ENCODE measurements around the gene NPC1L1. TPM values are rescaled to one million over a fixed set of nuclear protein-coding genes. Genes with fewer than 3 reads are reported as not detected.
A peak's percentile ranks its signal among the peaks of the same experiment; 100 is the strongest.

Gene NPC1L1, protein sequence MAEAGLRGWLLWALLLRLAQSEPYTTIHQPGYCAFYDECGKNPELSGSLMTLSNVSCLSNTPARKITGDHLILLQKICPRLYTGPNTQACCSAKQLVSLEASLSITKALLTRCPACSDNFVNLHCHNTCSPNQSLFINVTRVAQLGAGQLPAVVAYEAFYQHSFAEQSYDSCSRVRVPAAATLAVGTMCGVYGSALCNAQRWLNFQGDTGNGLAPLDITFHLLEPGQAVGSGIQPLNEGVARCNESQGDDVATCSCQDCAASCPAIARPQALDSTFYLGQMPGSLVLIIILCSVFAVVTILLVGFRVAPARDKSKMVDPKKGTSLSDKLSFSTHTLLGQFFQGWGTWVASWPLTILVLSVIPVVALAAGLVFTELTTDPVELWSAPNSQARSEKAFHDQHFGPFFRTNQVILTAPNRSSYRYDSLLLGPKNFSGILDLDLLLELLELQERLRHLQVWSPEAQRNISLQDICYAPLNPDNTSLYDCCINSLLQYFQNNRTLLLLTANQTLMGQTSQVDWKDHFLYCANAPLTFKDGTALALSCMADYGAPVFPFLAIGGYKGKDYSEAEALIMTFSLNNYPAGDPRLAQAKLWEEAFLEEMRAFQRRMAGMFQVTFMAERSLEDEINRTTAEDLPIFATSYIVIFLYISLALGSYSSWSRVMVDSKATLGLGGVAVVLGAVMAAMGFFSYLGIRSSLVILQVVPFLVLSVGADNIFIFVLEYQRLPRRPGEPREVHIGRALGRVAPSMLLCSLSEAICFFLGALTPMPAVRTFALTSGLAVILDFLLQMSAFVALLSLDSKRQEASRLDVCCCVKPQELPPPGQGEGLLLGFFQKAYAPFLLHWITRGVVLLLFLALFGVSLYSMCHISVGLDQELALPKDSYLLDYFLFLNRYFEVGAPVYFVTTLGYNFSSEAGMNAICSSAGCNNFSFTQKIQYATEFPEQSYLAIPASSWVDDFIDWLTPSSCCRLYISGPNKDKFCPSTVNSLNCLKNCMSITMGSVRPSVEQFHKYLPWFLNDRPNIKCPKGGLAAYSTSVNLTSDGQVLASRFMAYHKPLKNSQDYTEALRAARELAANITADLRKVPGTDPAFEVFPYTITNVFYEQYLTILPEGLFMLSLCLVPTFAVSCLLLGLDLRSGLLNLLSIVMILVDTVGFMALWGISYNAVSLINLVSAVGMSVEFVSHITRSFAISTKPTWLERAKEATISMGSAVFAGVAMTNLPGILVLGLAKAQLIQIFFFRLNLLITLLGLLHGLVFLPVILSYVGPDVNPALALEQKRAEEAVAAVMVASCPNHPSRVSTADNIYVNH (N-terminal part only)
- total RNA-seq (2014; rRNA removed): 0.04 TPM in 1 of 2 replicates, not detected in the other
- percentile 11 among the genes with signal in this experiment for Bru-seq, nascent RNA
- BruChase-seq, experiment 1, labeled RNA remaining after a 6-hour chase: percentile 58 among the genes with signal in this experiment
- percentile 42 among the genes with signal in this experiment for BruChase-seq, experiment 2, labeled RNA remaining after a 2-hour chase
- long read RNA-seq, partial matches to known transcripts: 1 of 1 reads
- long read RNA-seq, other reads (novel, unspliced or antisense): 0 of 1 reads

DNA sequence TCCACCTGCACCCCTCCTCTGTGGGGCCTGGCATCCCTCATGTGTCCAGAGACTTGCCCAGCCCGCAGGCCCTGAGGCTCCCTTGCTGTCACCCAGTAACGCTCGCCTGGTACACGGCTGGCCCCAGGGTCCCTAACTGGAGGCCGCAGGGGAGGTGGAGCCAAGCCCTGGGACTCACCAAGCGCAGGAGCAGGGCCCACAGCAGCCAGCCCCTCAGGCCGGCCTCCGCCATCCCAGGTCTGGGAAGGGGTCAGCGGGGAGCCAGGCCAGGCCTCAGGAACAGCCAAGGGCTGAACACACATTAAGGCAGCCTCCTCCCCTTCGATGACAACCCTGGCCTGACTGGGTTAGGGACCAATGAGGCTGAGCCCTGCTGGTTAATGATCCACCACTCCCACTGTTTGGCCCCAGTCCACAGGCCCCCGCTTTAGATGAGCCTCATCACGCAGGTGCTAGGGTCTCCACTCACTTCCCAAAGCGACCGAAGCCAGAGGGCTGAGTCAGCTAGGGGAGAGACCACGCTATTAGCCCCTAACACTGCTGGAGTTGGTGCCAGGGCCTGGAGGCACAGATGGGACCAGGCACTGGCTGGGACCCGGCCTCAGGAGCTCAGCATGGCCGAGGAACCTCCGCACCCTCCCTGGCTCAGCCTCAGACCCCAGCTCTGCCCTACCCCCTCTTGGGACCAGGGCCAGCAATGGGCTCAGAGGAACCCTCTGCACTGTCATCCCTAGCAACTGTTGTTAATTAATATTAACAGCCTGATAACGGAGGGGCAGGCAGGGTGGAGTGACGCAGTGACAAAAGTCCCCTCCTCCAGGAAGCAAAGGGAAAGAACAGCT is at the start of gene NPC1L1:
Gene NPC1L1, minus strand, starts transcription at position 303 of the 842 bp plus-strand sequence. Its CDS starts 71 bp downstream, at position 232.
- no peak for DNase-seq
- Histone ChIP-seq H3K27me3 (ENCODE audit: low read length) (no peaks in the 10 kb centered on the region), H3K4me1 (ENCODE audit: insufficient read depth, low read length) (peaks cover 27% of the 10 kb centered on the region), H3K36me3 (ENCODE audit: low read depth, low read length) (no peaks in the 10 kb centered on the region), H3K79me2 (ENCODE audit: low read length) (no peaks in the 10 kb centered on the region), H3K9ac (ENCODE audit: low read length) (no peak within 1 kb of the TSS), H3K9me2 (replicated peaks; ENCODE audit: low read length) (no peaks in the 10 kb centered on the region), H4K20me1 (ENCODE audit: low read length) (no peaks in the 10 kb centered on the region), H3K27ac (ENCODE audit: low read length) (no peak within 1 kb of the TSS), H2AFZ (ENCODE audit: low read length) (no peak within 1 kb of the TSS), H3F3A (ENCODE audit: low read length, unreplicated experiment) (no peaks in the 10 kb centered on the region), H3K9me3 (ENCODE audit: low read length) (no peaks in the 10 kb centered on the region), H3K4me2 (ENCODE audit: low read length) (no peak within 1 kb of the TSS), H3K4me3 (ENCODE audit: low read length) (no peak within 1 kb of the TSS)
- TF ChIP-seq EZH2 (IDR thresholded peaks at IDR 0.05; ENCODE audit: low read length, unreplicated experiment) (no peak), EZH2phosphoT487 (IDR thresholded peaks at IDR 0.05; ENCODE audit: borderline replicate concordance, low read length) (no peak)
- TF ChIP-seq, protein P1, sequence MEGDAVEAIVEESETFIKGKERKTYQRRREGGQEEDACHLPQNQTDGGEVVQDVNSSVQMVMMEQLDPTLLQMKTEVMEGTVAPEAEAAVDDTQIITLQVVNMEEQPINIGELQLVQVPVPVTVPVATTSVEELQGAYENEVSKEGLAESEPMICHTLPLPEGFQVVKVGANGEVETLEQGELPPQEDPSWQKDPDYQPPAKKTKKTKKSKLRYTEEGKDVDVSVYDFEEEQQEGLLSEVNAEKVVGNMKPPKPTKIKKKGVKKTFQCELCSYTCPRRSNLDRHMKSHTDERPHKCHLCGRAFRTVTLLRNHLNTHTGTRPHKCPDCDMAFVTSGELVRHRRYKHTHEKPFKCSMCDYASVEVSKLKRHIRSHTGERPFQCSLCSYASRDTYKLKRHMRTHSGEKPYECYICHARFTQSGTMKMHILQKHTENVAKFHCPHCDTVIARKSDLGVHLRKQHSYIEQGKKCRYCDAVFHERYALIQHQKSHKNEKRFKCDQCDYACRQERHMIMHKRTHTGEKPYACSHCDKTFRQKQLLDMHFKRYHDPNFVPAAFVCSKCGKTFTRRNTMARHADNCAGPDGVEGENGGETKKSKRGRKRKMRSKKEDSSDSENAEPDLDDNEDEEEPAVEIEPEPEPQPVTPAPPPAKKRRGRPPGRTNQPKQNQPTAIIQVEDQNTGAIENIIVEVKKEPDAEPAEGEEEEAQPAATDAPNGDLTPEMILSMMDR (conservative IDR thresholded peaks at IDR 0.05; ENCODE audit: low read depth, low read length): no peak
- CTCF ChIA-PET: no interaction called here
- POLR2A ChIA-PET (ENCODE audit: unreplicated experiment): no interaction called here
- intact Hi-C loops (cut with micrococcal nuclease): no loop called here
- ATAC-seq: no peak
- no TSS peak for BruUV-seq (replicated peaks)

DNA sequence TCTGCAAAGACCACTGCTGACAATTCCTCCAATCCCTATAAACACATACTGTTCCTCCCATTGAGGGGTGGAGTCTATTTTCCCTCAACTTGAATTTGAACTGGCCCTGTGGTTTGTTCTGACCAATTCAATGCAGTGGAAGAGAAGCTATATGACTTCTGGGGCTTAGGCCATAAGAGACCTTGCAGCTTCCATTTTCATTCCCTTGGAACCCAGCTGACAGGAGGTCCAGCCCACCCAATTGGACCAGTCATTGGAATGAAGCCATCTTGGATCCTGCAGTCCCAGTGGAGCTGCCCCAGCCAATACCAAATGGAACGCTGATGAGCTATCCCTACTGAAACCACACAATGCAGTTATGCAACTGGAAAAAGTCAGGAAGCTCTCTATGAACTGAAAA is 49.8 kb upstream of the NPC1L1 start:
- no peak for DNase-seq
- Histone ChIP-seq H3K4me2 (ENCODE audit: low read length) (no peak overlapping the region), H3K36me3 (ENCODE audit: low read depth, low read length) (no peaks in the 10 kb centered on the region), H3K4me3 (ENCODE audit: low read length) (no peak overlapping the region), H3K4me1 (ENCODE audit: insufficient read depth, low read length) (peaks cover 8% of the 10 kb centered on the region; the same call in 1 of the 2 replicates), H3K9me3 (ENCODE audit: low read length) (no peaks in the 10 kb centered on the region), H3K9me2 (replicated peaks; ENCODE audit: low read length) (no peaks in the 10 kb centered on the region), H3K9ac (ENCODE audit: low read length) (no peak overlapping the region), H3K27me3 (ENCODE audit: low read length) (no peaks in the 10 kb centered on the region), H3F3A (ENCODE audit: low read length, unreplicated experiment) (no peaks in the 10 kb centered on the region), H3K79me2 (ENCODE audit: low read length) (no peaks in the 10 kb centered on the region), H3K27ac (ENCODE audit: low read length) (no peak overlapping the region), H4K20me1 (ENCODE audit: low read length) (no peaks in the 10 kb centered on the region), H2AFZ (ENCODE audit: low read length) (no peak overlapping the region)
- BruUV-seq (replicated peaks): no TSS peak
- no peak for TF ChIP-seq EZH2 (IDR thresholded peaks at IDR 0.05; ENCODE audit: low read length, unreplicated experiment)
- TF ChIP-seq EZH2phosphoT487 (IDR thresholded peaks at IDR 0.05; ENCODE audit: borderline replicate concordance, low read length): no peak
- TF ChIP-seq, protein P1 (conservative IDR thresholded peaks at IDR 0.05; ENCODE audit: low read depth, low read length): no peak
- no peak for ATAC-seq
- ChIA-PET POLR2A (ENCODE audit: unreplicated experiment) (no interaction called here), CTCF (interaction anchor here (0.5 to 0.7 kb wide), 3 partner anchors 94 to 239 kb away, joined by 5 to 6 read pairs (median 5); no protein-coding TSS in a partner anchor)
- intact Hi-C loops (cut with micrococcal nuclease): no loop called here
